K562 (cell line): Measurements from ENCODE around the gene PMEPA1. TPM values are rescaled to one million over a fixed set of nuclear protein-coding genes. Genes with fewer than 3 reads are reported as not detected.

Experiments used
- ATAC-seq: fragments of 200-7000 bp; cut with Tn5 transposase; 3 replicates; pipeline ENCODE4 v1.9.1; 2020; ENCODE audit warnings: moderate library complexity
- BruUV-seq: library from RNA; stranded (reverse); fragments of 400-500 nt; replicated peaks from 2 replicates; lab custom pipeline; 2021; lab: Mats Ljungman, UMichigan
- CTCF ChIA-PET: fragments of 300-600 bp; formaldehyde crosslinking; extraction: SDS; loops from one replicate; lab custom pipeline; 2021; ENCODE audit warnings: low intra/inter-chr PET ratio; lab: Yijun Ruan, JAX
- POLR2A ChIA-PET: fragments of 300-600, 350-650 bp; sonication (Branson Sonifier 250); formaldehyde crosslinking; extraction: SDS; loops from one replicate; lab custom pipeline; 2021; ENCODE audit warnings: antibody characterized with exemption, inconsistent platforms; lab: Yijun Ruan, JAX
- DNase-seq, 4 experiments: peaks; one replicate each; pipeline versions ENCODE4 v3.0.0 to v3.0.0-alpha.2; 2011 to 2018; ENCODE audit warnings: low spot score in 3 of 4, mixed read lengths in 3 of 4; ENCODE audit errors: extremely low read depth in 1 of 4
- FAIRE-seq: peaks from 2 replicates; lab custom pipeline; 2011; peaks lifted over from hg19 to GRCh38; lab: Jason Lieb, UNC
- H2AFZ ChIP-seq: 2 replicates; pipeline ENCODE4 v1.6.0; 2011; ENCODE audit warnings: low read depth, low read length, control low read depth, inconsistent platforms
- H3K27ac ChIP-seq: fragments of 200-600 bp; 3 replicates; pipeline ENCODE4 v1.8.0; 2011; ENCODE audit warnings: low read depth, mild to moderate bottlenecking, control low read depth, inconsistent platforms, low read length, moderate library complexity, mixed read lengths; ENCODE audit errors: extremely low read depth
- H3K27me3 ChIP-seq, 2 experiments: fragments of 300-600 bp in 1 of 2; 2 replicates in 1 of 2; 3 replicates in 1 of 2; pipeline versions ENCODE4 v1.6.0 to v1.8.0; 2011; ENCODE audit warnings: inconsistent platforms in 2 of 2, low read length in 2 of 2, mild to moderate bottlenecking in 1 of 2, mixed read lengths in 1 of 2, moderate library complexity in 1 of 2; ENCODE audit not compliant: control insufficient read depth in 2 of 2, insufficient read depth in 2 of 2
- H3K36me3 ChIP-seq: fragments of 300-600 bp; 3 replicates; pipeline ENCODE4 v1.8.0; 2011; ENCODE audit warnings: mild to moderate bottlenecking, low read length, inconsistent platforms; ENCODE audit not compliant: control insufficient read depth, insufficient read depth
- H3K4me1 ChIP-seq, 2 experiments: fragments of 200-600 bp in 1 of 2; replicated peaks in 1 of 2; 2 replicates in 1 of 2; 3 replicates in 1 of 2; pipeline versions ENCODE4 v1.5.1 to v1.8.0; 2011; ENCODE audit warnings: inconsistent platforms in 2 of 2, low read length in 2 of 2, mild to moderate bottlenecking in 1 of 2, mixed read lengths in 1 of 2, moderate library complexity in 1 of 2; ENCODE audit not compliant: control insufficient read depth in 2 of 2, insufficient read depth in 2 of 2
- H3K4me2 ChIP-seq: 2 replicates; pipeline ENCODE4 v1.6.1; 2011; ENCODE audit warnings: low read length, control low read depth, inconsistent platforms, mixed read lengths; ENCODE audit not compliant: insufficient read depth
- H3K4me3 ChIP-seq: fragments of 200-600 bp; sonication (generic), shearing (Covaris generic); 2 replicates; pipeline ENCODE4 v1.5.1; 2016; ENCODE audit warnings: control low read depth, inconsistent platforms
- H3K79me2 ChIP-seq: fragments of 200-600 bp; 3 replicates; pipeline ENCODE4 v1.8.0; 2011; ENCODE audit warnings: low read length, inconsistent platforms; ENCODE audit not compliant: control insufficient read depth, insufficient read depth
- H3K9ac ChIP-seq, 2 experiments: 2 replicates each; pipeline versions ENCODE4 v1.6.0 to v1.6.1; 2011; ENCODE audit warnings: low read depth in 2 of 2, low read length in 2 of 2, control low read depth in 1 of 2, inconsistent platforms in 1 of 2, mild to moderate bottlenecking in 1 of 2, mixed read lengths in 1 of 2; ENCODE audit not compliant: insufficient read depth in 1 of 2
- H3K9me1 ChIP-seq: one replicate; pipeline ENCODE4 v1.6.0; 2011; ENCODE audit warnings: inconsistent platforms, mild to moderate bottlenecking, low read length, moderate library complexity; ENCODE audit not compliant: control insufficient read depth, insufficient read depth
- H3K9me3 ChIP-seq: replicated peaks from 2 replicates; pipeline ENCODE4 v1.5.1; 2011; ENCODE audit warnings: low read depth, low read length, inconsistent platforms; ENCODE audit not compliant: control insufficient read depth, insufficient read depth
- H4K20me1 ChIP-seq: replicated peaks from 2 replicates; pipeline ENCODE4 v1.6.1; 2011; ENCODE audit warnings: low read length, inconsistent platforms, mixed read lengths; ENCODE audit not compliant: control insufficient read depth, insufficient read depth
- BCOR ChIP-seq: fragments of 450-650 bp; IDR thresholded peaks from 2 replicates; pipeline ENCODE4 v1.6.1; 2016
- MIER1 ChIP-seq: fragments of 450-650 bp; IDR thresholded peaks from 2 replicates; pipeline ENCODE4 v1.6.1; 2016; ENCODE audit warnings: antibody characterized with exemption, mild to moderate bottlenecking, low read depth
- NR0B1 ChIP-seq: fragments of 450-650 bp; IDR thresholded peaks from one replicate; pipeline ENCODE4 v1.6.1; 2018; ENCODE audit warnings: mild to moderate bottlenecking, moderate library complexity; ENCODE audit not compliant: partially characterized antibody
- POLR2AphosphoS2 ChIP-seq: IDR thresholded peaks from 2 replicates; pipeline ENCODE4 v1.6.1; 2012; ENCODE audit warnings: low read length, improper control_type of control experiment
- POLR3G ChIP-seq: IDR thresholded peaks from 2 replicates; pipeline ENCODE4 v1.6.1; 2011; ENCODE audit not compliant: insufficient read length, insufficient replicate concordance; ENCODE audit errors: extremely low read depth
- RNF2 ChIP-seq: sonication (generic); IDR thresholded peaks from 2 replicates; pipeline ENCODE4 v1.6.1; 2016
- SMARCE1 ChIP-seq: fragments of 450-650 bp; IDR thresholded peaks from 2 replicates; pipeline ENCODE4 v1.7.1; 2016; ENCODE audit warnings: mild to moderate bottlenecking
- ZBTB12 ChIP-seq: fragments of 250-450 bp; sonication (Bioruptor Pico); IDR thresholded peaks from 2 replicates; pipeline ENCODE4 v1.4.0; 2020
- ZBTB2 ChIP-seq: fragments of 450-650 bp; IDR thresholded peaks from 2 replicates; pipeline ENCODE4 v1.6.1; 2016; ENCODE audit warnings: antibody characterized with exemption
- ZFP91 ChIP-seq: sonication (generic); formaldehyde crosslinking; IDR thresholded peaks from 2 replicates; pipeline ENCODE4 v1.8.0; 2022; ENCODE audit warnings: mild to moderate bottlenecking, missing genetic modification reagents
- ZNF143 ChIP-seq: sonication (generic); formaldehyde crosslinking; IDR thresholded peaks from 2 replicates; pipeline ENCODE4 v1.9.0; 2022; ENCODE audit warnings: mild to moderate bottlenecking, missing genetic modification reagents
- ZNF354B ChIP-seq: fragments of 250-450 bp; sonication (Bioruptor Pico); IDR thresholded peaks from 2 replicates; pipeline ENCODE4 v1.4.0; 2020
- ZNF511 ChIP-seq: sonication (generic); formaldehyde crosslinking; IDR thresholded peaks from 2 replicates; pipeline ENCODE4 v1.8.0; 2022; ENCODE audit warnings: mild to moderate bottlenecking, missing genetic modification reagents
- WGBS: fragments of 100-300 bp; shearing (Covaris generic); methylation state at CpG from one replicate; pipeline ENCODE4 v1.1.6; 2016; ENCODE audit warnings: low coverage, mixed read lengths; ENCODE audit not compliant: insufficient coverage; ENCODE audit errors: missing lambda C conversion rate; 5-methylcytosine and 5-hydroxymethylcytosine counted together
- in situ Hi-C: fragments of 300-500 bp; cut with MboI; formaldehyde crosslinking; loops from 4 replicates; pipeline ENCODE4 v1.15.0; 2018; ENCODE audit warnings: inconsistent platforms, mixed read lengths
- intact Hi-C: fragments of 100-400 bp; cut with micrococcal nuclease; formaldehyde crosslinking; loops from 2 replicates; pipeline ENCODE4 v1.14.2; 2022
- polyA plus RNA-seq, 8 experiments: library from polyadenylated mRNA; depleted of rRNA in 4 of 8; stranded (reverse) in 5 of 8; unstranded in 3 of 8; fragments of >200 nt; fragmentation: Nextera tagmentation in 2 of 8; fragmentation: Illumina TruSeq in 1 of 8; extraction: Ambion mirVana in 2 of 8; extraction: Trizol in 1 of 8; gene quantifications; 2 replicates each; pipeline versions ENCODE4 v1.2.1 to v1.2.3, GENCODE V29; 2011 to 2014; ENCODE audit warnings: inconsistent platforms in 1 of 8, missing spikeins in 1 of 8
- total RNA-seq, 7 experiments: library from RNA; depleted of rRNA in 6 of 7; stranded (reverse); fragments of >200 nt in 6 of 7; fragmentation: Illumina TruSeq in 2 of 7; extraction: Trizol in 2 of 7; gene quantifications; 2 replicates each; pipeline versions ENCODE4 v1.2.1 to v1.2.3, GENCODE V29; 2011 to 2021; ENCODE audit warnings: low replicate concordance in 1 of 7

Gene PMEPA1
- total and polyA plus RNA-seq, 9 of the 15 experiments (the other 6 are each of a cell fraction or from before 2014, with no cell fraction given) = 0.16 TPM; not detected in 8

- TF ChIP-seq ZNF511 (CRISPR knock-in tag) (no peak), SMARCE1 (no peak), ZNF143 (no peak)
Measured at GRCh38 chr20:57610261-57610952, 99.4 kb downstream of the PMEPA1 start (continued).

- Histone ChIP-seq H3K36me3 (no peaks in the 10 kb centered on the region), H2AFZ (no peak overlapping the region), H3K27ac (no peak overlapping the region), H3K9me1 (no peaks in the 10 kb centered on the region), H3K4me2 (no peak overlapping the region), H3K4me1 (peaks cover 0 to 3% of the 10 kb centered on the region in 2 experiments; a peak in 3 of 5 replicates), H3K4me3 (no peak overlapping the region), H3K9me3 (no peaks in the 10 kb centered on the region), H4K20me1 (peaks cover 4% of the 10 kb centered on the region; the same call in 1 of the 2 replicates), H3K79me2 (no peaks in the 10 kb centered on the region), H3K27me3 (peaks cover 16 to 49% of the 10 kb centered on the region in 2 experiments; a peak in 4 of 5 replicates), H3K9ac (no peak overlapping the region)
- 2% methylated on average over 7 of the region's 8 CpGs for WGBS
- in situ Hi-C loops (loop anchor here (25.0 kb wide), 1 partner anchor 602 kb away; no protein-coding TSS in a partner anchor), intact Hi-C loops (no loop called here)
- DNase-seq = no peak
- BruUV-seq = no TSS peak
- ChIA-PET POLR2A (interaction anchor here (1.1 kb wide), 1 partner anchor 13 kb away, joined by 3 read pairs; no protein-coding TSS in a partner anchor), CTCF (no interaction called here)
- peak; percentile 56 for ATAC-seq
- FAIRE-seq = no peak
- TF ChIP-seq ZBTB2 (no peak), MIER1 (no peak), ZBTB12 (CRISPR knock-in tag) (no peak), POLR2AphosphoS2 (no peak), ZNF354B (CRISPR knock-in tag) (no peak), NR0B1 (no peak), RNF2 (no peak), POLR3G (no peak), ZFP91 (no peak), BCOR (no peak)
Measured at GRCh38 chr20:57609842-57610167, 100.0 kb downstream of the PMEPA1 start.
